Central memory CD8-positive, alpha-beta T cell (primary cell): ENCODE data around the gene UNG.
"Not testable (repeated sequence)": the region's sequence is repeated elsewhere in the genome, so short reads cannot be mapped to it uniquely, and the experiment has no call there.

ENCODE experiments used
- ATAC-seq: fragments of 150-1000 bp; cut with Tn5 transposase; replicated peaks from 2 replicates; pipeline ENCODE4 v1.10.0; 2022; ENCODE audit warnings: mild to moderate bottlenecking, moderate FRiP score, moderate number of reproducible peaks; ENCODE audit not compliant: poor library complexity, severe bottlenecking; ENCODE audit errors: extremely low read depth
- DNase-seq, 2 donors: peaks; one replicate each; pipeline ENCODE4 v3.0.0; 2021; ENCODE audit warnings: low spot score in 2 of 2
- H3K27ac Mint-ChIP-seq: one replicate; pipeline ENCODE4 v1.8.0; 2022; ENCODE audit warnings: low read depth, mild to moderate bottlenecking, moderate library complexity, mixed read lengths
- H3K27me3 Mint-ChIP-seq: one replicate; pipeline ENCODE4 v1.8.0; 2022; ENCODE audit warnings: mixed read lengths
- H3K36me3 Mint-ChIP-seq: one replicate; pipeline ENCODE4 v1.8.0; 2022; ENCODE audit warnings: mild to moderate bottlenecking, moderate library complexity, mixed read lengths; ENCODE audit not compliant: insufficient read depth
- H3K4me1 Mint-ChIP-seq: one replicate; pipeline ENCODE4 v1.8.0; 2022; ENCODE audit warnings: mixed read lengths
- H3K4me3 Mint-ChIP-seq: one replicate; pipeline ENCODE4 v1.8.0; 2022; ENCODE audit warnings: mild to moderate bottlenecking, moderate library complexity, mixed read lengths
- H3K9me3 Mint-ChIP-seq: one replicate; pipeline ENCODE4 v1.8.0; 2022; ENCODE audit warnings: mixed read lengths

Gene UNG

GRCh38 chr12:109097435-109098182 is at the start of gene UNG:
Gene UNG (plus strand): TSS chr12:109097597. CDS start chr12:109097680, 83 bp downstream.
- DNase-seq: peak; percentile 92 to 93
- H3K27me3 Mint-ChIP-seq: no peaks in the 10 kb centered on the region
- H3K36me3 Mint-ChIP-seq: peaks cover 22% of the 10 kb centered on the region
- peaks cover 53% of the 10 kb centered on the region for H3K4me1 Mint-ChIP-seq
- H3K27ac Mint-ChIP-seq: peak within 1 kb of the TSS; percentile 61
- peak; percentile 83 for ATAC-seq
- H3K9me3 Mint-ChIP-seq: no peaks in the 10 kb centered on the region
- peak within 1 kb of the TSS; percentile 84 for H3K4me3 Mint-ChIP-seq

GRCh38 chr12:109048706-109049105 is 48.7 kb upstream of the UNG start:
- Mint-ChIP-seq H3K4me3 (peak overlapping the region; percentile 7), H3K4me1 (peaks cover 15% of the 10 kb centered on the region), H3K36me3 (peaks cover 14% of the 10 kb centered on the region)
- not testable (repeated sequence) for DNase-seq, ATAC-seq, H3K27me3 Mint-ChIP-seq, H3K27ac Mint-ChIP-seq, H3K9me3 Mint-ChIP-seq

- not testable (repeated sequence) for H3K4me3 Mint-ChIP-seq
Measured at GRCh38 chr12:109049794-109050193, 47.6 kb upstream of the UNG start.

GRCh38 chr12:109052097-109052413 is 45.3 kb upstream of the UNG start:
- ATAC-seq: no peak
- Mint-ChIP-seq H3K9me3 (no peaks in the 10 kb centered on the region), H3K27ac (peak overlapping the region; percentile 98), H3K27me3 (no peaks in the 10 kb centered on the region), H3K4me3 (peak overlapping the region; percentile 88), H3K4me1 (peaks cover 21% of the 10 kb centered on the region), H3K36me3 (peaks cover 17% of the 10 kb centered on the region)
- DNase-seq: no peak

More at GRCh38 chr12:109049794-109050193, 47.6 kb upstream of the UNG start:
- Mint-ChIP-seq H3K27ac (peak overlapping the region; percentile 80), H3K36me3 (peaks cover 15% of the 10 kb centered on the region), H3K4me1 (peaks cover 21% of the 10 kb centered on the region)
- not testable (repeated sequence) for H3K27me3 Mint-ChIP-seq, DNase-seq, ATAC-seq, H3K9me3 Mint-ChIP-seq

GRCh38 chr12:109052414-109053323 is 44.7 kb upstream of the UNG start, which contains the start of gene USP30:
Gene USP30 (plus strand): TSS chr12:109052576. CDS start chr12:109052679, 103 bp downstream.
- peaks cover 19% of the 10 kb centered on the region for H3K36me3 Mint-ChIP-seq
- peaks cover 21% of the 10 kb centered on the region for H3K4me1 Mint-ChIP-seq
- H3K27me3 Mint-ChIP-seq: no peaks in the 10 kb centered on the region
- ATAC-seq (peak; percentile 68), DNase-seq (peak; percentile 75 to 80)
- peak within 1 kb of the TSS; percentile 98 for H3K27ac Mint-ChIP-seq
- H3K9me3 Mint-ChIP-seq: no peaks in the 10 kb centered on the region
- peak within 1 kb of the TSS; percentile 88 for H3K4me3 Mint-ChIP-seq

GRCh38 chr12:109053382-109054123 is 43.8 kb upstream of the UNG start:
- peaks cover 26% of the 10 kb centered on the region for H3K36me3 Mint-ChIP-seq
- no peaks in the 10 kb centered on the region for H3K27me3 Mint-ChIP-seq
- H3K9me3 Mint-ChIP-seq: no peaks in the 10 kb centered on the region
- DNase-seq: peak in 1 of 2 donors; percentile 21
- H3K4me1 Mint-ChIP-seq: peaks cover 21% of the 10 kb centered on the region
- H3K4me3 Mint-ChIP-seq: peak overlapping the region; percentile 88
- peak overlapping the region; percentile 98 for H3K27ac Mint-ChIP-seq
- ATAC-seq: peak; percentile 71

- peaks cover 21% of the 10 kb centered on the region for H3K4me1 Mint-ChIP-seq
- not testable (repeated sequence) for H3K9me3 Mint-ChIP-seq, DNase-seq
Measured at GRCh38 chr12:109054124-109054513, 43.3 kb upstream of the UNG start.

GRCh38 chr12:109054520-109054919 is 42.9 kb upstream of the UNG start:
- DNase-seq (no peak), ATAC-seq (no peak)
- Mint-ChIP-seq H3K4me3 (no peak overlapping the region), H3K27ac (peak overlapping the region; percentile 98), H3K4me1 (peaks cover 21% of the 10 kb centered on the region), H3K9me3 (no peaks in the 10 kb centered on the region), H3K27me3 (no peaks in the 10 kb centered on the region), H3K36me3 (peaks cover 23% of the 10 kb centered on the region)

More at GRCh38 chr12:109054124-109054513, 43.3 kb upstream of the UNG start:
- not testable (repeated sequence) for ATAC-seq, H3K27me3 Mint-ChIP-seq
- Mint-ChIP-seq H3K36me3 (peaks cover 24% of the 10 kb centered on the region), H3K27ac (peak overlapping the region; percentile 98), H3K4me3 (peak overlapping the region; percentile 88)

GRCh38 chr12:109056891-109057290 is 40.5 kb upstream of the UNG start:
- H3K4me3 Mint-ChIP-seq: no peak overlapping the region
- ATAC-seq (no peak), DNase-seq (no peak)
- H3K27ac Mint-ChIP-seq: no peak overlapping the region
- H3K36me3 Mint-ChIP-seq: peaks cover 25% of the 10 kb centered on the region
- H3K4me1 Mint-ChIP-seq: peaks cover 21% of the 10 kb centered on the region
- H3K27me3 Mint-ChIP-seq: no peaks in the 10 kb centered on the region
- no peaks in the 10 kb centered on the region for H3K9me3 Mint-ChIP-seq

GRCh38 chr12:109057376-109057775 is 40.0 kb upstream of the UNG start:
- Mint-ChIP-seq H3K9me3 (no peaks in the 10 kb centered on the region), H3K4me3 (no peak overlapping the region), H3K36me3 (peaks cover 22% of the 10 kb centered on the region), H3K27me3 (no peaks in the 10 kb centered on the region), H3K27ac (no peak overlapping the region), H3K4me1 (peaks cover 16% of the 10 kb centered on the region)
- DNase-seq (no peak), ATAC-seq (no peak)

- ATAC-seq (no peak), DNase-seq (no peak)
- Mint-ChIP-seq H3K36me3 (peaks cover 13% of the 10 kb centered on the region), H3K27ac (no peak overlapping the region), H3K4me3 (no peak overlapping the region), H3K4me1 (peaks cover 5% of the 10 kb centered on the region), H3K9me3 (no peaks in the 10 kb centered on the region), H3K27me3 (no peaks in the 10 kb centered on the region)
Measured at GRCh38 chr12:109058773-109059172, 38.6 kb upstream of the UNG start.

GRCh38 chr12:109064143-109064542 is 33.3 kb upstream of the UNG start:
- Mint-ChIP-seq H3K9me3 (no peaks in the 10 kb centered on the region), H3K4me3 (no peak overlapping the region), H3K4me1 (no peaks in the 10 kb centered on the region), H3K27me3 (no peaks in the 10 kb centered on the region), H3K36me3 (peaks cover 10% of the 10 kb centered on the region), H3K27ac (no peak overlapping the region)
- DNase-seq: no peak
- no peak for ATAC-seq
